ENCODE data around the gene HOXA4. TPM values are rescaled to one million over a fixed set of nuclear protein-coding genes. Genes with fewer than 3 reads are reported as not detected.

HOXA4 gene
- total and polyA plus RNA-seq, 2 of the 8 experiments (the other 6 are each of a cell fraction or from before 2014, with no cell fraction given): not detected

DNA sequence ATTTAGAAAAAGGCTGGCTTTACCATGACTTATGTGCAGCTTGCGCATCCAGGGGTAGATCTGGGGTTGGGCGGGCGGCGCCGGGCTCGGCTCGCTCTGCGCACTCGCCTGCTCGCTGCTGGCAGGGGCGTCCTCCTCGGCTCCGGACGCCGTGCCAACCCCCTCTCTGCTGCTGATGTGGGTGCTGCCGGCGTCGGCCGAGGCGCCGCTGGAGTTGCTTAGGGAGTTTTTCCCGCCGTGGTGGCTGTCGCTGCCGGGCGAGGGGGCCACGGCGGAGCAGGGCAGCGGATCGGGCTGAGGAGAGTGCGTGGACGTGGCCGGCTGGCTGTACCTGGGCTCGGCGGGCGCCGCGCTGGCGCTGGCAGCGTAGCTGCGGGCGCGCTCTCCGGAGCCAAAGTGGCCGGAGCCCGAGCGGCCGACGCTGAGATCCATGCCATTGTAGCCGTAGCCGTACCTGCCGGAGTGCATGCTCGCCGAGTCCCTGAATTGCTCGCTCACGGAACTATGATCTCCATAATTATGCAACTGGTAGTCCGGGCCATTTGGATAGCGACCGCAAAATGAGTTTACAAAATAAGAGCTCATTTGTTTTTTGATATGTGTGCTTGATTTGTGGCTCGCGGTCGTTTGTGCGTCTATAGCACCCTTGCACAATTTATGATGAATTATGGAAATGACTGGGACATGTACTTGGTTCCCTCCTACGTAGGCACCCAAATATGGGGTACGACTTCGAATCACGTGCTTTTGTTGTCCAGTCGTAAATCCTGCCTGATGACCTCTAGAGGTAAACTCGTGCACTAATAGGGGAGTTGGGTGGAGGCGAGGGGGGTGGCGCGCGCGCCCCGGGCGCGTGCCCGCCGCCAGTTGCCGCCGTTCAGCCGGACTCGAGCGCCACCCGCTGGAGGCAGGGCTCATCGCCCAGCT lies 12.7 kb upstream of the HOXA4 start, which contains the start of gene HOXA5 (continued):
- TF ChIP-seq TAF1 (IDR thresholded peaks at IDR 0.05; ENCODE audit: low read depth, low read length) (no peak), CTCF (IDR thresholded peaks at IDR 0.05; ENCODE audit: control extremely low read depth in 1 of 3, insufficient read depth in 1 of 3, low read depth in 1 of 3, low read length in 3 of 3) (peak in 2 of 3 experiments; percentile 91 to 97; a peak in 3 of 4 replicates), EZH2 (IDR thresholded peaks at IDR 0.05; ENCODE audit: low read depth, low read length, severe bottlenecking) (peak; percentile 90), ASH2L (IDR thresholded peaks at IDR 0.05; ENCODE audit: low read length) (no peak), SP2 (IDR thresholded peaks at IDR 0.05; ENCODE audit: low read length) (no peak), SAP30 (IDR thresholded peaks at IDR 0.05; ENCODE audit: insufficient read depth, insufficient replicate concordance, low read length) (no peak), CEBPB (IDR thresholded peaks at IDR 0.05; ENCODE audit: low read depth, low read length) (0 out of 2 replicates have a peak, but pooled peaks have one; percentile 1), NRF1 (IDR thresholded peaks at IDR 0.05; ENCODE audit: low read depth, low read length) (no peak), TCF12 (IDR thresholded peaks at IDR 0.05; ENCODE audit: low read depth, low read length) (no peak), PHF8 (conservative IDR thresholded peaks at IDR 0.05; ENCODE audit: low read depth, low read length) (no peak), CHD2 (IDR thresholded peaks at IDR 0.05; ENCODE audit: low read length) (no peak), JUND (IDR thresholded peaks at IDR 0.05; ENCODE audit: low read length) (no peak), GTF2F1 (IDR thresholded peaks at IDR 0.05; ENCODE audit: borderline replicate concordance, low read depth, low read length) (no peak), CTBP2 (IDR thresholded peaks at IDR 0.05; ENCODE audit: borderline replicate concordance, insufficient read depth, insufficient read length, low read length) (no peak), SIRT6 (IDR thresholded peaks at IDR 0.05; ENCODE audit: low read length) (no peak), KDM5A (IDR thresholded peaks at IDR 0.05; ENCODE audit: low read length) (peak; percentile 71; the same call in 1 of the 2 replicates), GABPA (IDR thresholded peaks at IDR 0.05; ENCODE audit: borderline replicate concordance, insufficient read depth, low read length) (no peak), TEAD4 (IDR thresholded peaks at IDR 0.05; ENCODE audit: low read depth, low read length) (peak; percentile 48), RBBP5 (IDR thresholded peaks at IDR 0.05; ENCODE audit: borderline replicate concordance, low read depth, low read length) (no peak), NANOG (IDR thresholded peaks at IDR 0.05; ENCODE audit: insufficient read depth, low read depth, low read length, poor library complexity, severe bottlenecking) (no peak), POLR2AphosphoS5 (IDR thresholded peaks at IDR 0.05; ENCODE audit: low read depth, low read length) (no peak), HDAC6 (IDR thresholded peaks at IDR 0.05; ENCODE audit: low read depth, low read length) (no peak)
